GM18951 (cell line): ENCODE results near the gene TAC4.

ENCODE experiments used
- POLR2A ChIP-seq: IDR thresholded peaks from 4 replicates; pipeline ENCODE4 v1.6.1; 2011; ENCODE audit warnings: mild to moderate bottlenecking; ENCODE audit not compliant: insufficient read length, insufficient read depth; ENCODE audit errors: extremely low read depth
- in situ Hi-C: fragments of 300-500 bp; cut with MboI; formaldehyde crosslinking; loops from one replicate; pipeline ENCODE4 v1.12.0; 2022; ENCODE audit warnings: low sequenced_read_pairs, mixed read lengths, inconsistent platforms; ENCODE audit not compliant: unreplicated experiment

Gene TAC4

DNA sequence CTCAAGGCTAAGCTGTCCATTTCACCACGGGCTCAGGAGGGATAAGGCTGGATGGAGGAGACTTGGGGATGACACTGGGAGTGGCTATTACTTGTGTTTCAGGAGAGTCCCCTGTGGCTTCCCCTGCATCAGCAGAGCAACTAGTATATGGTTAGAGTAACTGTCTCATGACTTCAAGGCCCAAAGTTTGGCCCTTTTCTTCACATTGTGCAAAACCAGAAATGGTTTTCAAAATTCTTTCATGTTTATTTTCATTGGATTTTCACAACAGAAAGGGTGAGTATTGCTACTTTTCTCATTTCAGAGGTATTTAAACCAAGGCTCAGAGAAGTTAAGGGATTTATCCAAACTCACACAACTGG lies 18.1 kb upstream of the TAC4 start:
- TF ChIP-seq POLR2A: no peak
- in situ Hi-C loops: loop anchor here (10.0 kb wide), 1 partner anchor 139 kb away; no protein-coding TSS in a partner anchor

DNA sequence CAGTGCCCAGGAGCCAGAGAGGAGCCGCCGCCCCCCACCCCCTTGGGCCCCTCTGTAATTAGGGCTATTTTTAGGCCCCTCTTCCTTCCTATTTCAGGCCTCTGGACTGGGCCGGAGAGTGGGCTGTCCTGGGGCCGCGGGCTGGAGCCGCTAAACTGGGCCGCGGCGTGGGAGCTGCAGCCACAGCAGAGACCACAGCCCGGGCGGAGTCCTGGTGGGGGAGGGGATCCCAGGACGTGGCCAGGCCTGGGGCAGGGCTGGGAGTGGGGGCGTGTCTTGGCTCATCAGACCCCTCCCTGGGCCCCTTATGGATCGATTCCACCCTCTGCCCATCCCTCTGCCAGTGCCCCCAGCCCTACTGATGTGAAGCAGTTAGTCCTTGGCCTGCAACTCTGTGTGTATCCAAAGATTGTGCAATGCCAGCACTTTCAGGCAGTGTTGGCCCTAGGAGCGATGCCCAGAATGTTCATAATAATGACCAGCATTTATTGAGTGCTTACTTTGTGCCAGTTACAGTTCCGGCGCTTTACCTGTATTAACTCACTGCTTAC lies 15.0 kb upstream of the TAC4 start:
- no peak for TF ChIP-seq POLR2A
- in situ Hi-C loops: loop anchor here (10.0 kb wide), 1 partner anchor 142 kb away; no protein-coding TSS in a partner anchor

DNA sequence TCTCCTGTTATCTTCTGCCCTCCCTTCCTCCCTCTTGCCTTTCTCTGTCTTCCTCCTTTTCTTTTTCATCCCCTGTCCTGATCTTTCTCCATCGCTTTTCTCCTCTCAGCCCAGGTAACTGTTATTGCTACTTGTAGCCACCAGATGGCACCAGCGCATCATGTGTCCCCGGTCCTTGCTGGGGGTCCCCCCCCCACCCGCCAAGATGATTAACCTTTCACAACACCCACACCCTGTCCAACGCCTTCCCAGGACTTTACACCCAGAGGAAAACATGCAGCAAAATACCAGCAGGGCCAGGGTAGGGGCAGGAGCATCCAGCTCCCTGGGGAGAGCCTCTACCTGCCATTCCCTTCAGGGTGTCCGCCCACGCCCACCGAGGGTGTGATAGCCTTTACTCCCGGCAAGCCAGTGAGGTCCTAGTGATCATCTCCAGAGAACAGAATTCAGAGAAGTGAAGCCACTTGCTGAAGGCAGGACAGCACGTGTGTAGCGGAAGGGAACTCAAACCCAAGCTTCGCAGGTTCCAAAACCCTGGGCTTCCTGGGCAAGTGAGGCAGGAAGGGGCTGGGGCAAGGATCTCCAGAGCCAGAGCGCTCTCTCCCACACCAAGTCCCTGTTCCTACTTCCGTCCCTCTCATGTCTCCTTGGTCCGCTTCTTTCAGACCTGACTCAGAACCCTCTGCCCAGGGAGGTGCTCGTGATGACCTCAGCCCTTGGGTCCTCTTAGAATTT lies 13.4 kb upstream of the TAC4 start:
- in situ Hi-C loops: loop anchor here (10.0 kb wide), 1 partner anchor 143 kb away; no protein-coding TSS in a partner anchor
- no peak for TF ChIP-seq POLR2A

DNA sequence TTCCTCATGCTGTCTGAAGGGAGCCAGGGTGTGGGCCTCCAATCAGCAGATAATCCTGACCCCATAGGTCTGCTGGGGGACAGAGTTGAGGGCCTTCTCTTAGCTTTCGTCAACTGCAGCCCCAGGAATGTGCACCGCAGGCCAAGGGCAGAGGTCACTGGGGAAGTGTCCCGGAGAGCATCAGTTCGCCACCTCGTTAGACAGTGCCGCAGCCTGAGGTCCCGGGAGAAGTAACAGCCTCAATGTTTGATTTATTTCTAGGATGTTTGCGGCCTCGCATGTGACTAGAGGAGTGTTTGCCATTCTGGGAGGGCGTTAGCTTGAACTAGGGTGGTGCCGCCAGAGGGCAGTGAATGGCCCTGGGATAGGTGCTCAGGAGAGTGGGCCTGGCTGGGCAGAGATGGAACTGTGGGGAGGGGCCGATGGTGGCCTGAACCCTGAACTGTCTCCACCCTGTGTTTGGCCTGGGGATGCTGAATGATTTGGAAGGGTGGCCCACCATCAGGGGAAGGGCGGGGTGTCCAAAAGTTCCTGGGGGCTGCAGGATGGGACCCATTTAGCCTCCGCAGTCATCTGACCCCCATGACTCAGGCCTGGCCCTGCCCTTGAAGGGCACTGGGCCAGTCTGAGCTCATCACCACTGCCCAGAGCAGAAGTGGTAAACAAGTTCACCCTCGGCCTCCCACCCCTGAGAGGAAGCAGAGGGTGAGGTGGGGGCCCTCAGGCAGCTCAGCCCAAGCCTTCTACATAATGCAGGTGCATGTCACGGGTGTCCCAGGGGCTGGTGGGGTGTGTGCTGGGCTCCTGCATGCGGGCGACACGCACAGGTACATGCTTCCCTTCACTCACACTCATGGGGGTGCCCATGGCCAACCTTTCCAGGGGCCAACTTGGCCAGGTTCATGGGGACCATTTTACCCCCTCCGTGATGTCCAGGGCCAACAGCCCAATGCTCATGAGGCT lies 12.4 kb upstream of the TAC4 start:
- no peak for TF ChIP-seq POLR2A
- in situ Hi-C loops: loop anchor here (10.0 kb wide), 1 partner anchor 145 kb away; no protein-coding TSS in a partner anchor

DNA sequence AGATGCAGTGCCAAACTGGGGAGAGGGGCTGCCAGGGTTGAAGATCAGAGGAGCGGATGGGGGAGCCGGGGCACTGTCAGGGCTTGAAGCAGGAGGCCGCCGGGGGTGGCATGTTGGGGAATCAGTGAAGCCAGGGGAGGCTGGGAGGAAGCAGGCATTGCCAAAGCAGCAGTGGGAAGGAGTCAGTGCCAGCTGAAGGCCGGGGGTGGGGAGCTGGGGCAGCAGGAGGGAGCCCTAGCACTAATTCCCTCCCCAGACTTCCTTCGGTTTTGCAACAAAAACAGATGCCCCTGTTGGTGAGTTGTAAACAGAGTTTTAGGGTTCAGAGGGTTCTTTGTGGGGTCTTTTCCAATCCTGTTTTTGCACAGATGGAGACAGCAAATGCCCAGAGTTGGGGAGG lies 10.9 kb upstream of the TAC4 start:
- in situ Hi-C loops: no loop called here
- TF ChIP-seq POLR2A: no peak

DNA sequence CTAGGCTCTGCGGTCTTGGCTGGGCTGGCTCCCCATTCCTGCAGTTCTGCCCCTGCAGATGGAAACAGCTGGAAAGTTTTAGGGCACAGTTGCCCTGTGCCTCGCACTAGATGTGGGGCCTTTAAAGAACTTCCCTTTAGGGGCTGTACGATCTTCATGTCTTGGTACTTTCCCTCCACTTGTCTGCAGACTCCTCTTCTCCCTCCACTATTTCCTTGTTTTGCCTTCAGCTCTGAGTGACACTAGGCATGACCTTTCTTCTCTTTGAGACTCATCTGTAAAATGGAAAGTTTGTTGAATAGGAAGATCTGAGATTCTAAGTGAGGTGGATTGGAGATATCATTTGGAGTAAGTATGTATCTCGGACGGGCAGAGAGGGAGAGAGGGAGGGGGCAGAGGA lies 6.3 kb upstream of the TAC4 start:
- TF ChIP-seq POLR2A: no peak
- in situ Hi-C loops: no loop called here

DNA sequence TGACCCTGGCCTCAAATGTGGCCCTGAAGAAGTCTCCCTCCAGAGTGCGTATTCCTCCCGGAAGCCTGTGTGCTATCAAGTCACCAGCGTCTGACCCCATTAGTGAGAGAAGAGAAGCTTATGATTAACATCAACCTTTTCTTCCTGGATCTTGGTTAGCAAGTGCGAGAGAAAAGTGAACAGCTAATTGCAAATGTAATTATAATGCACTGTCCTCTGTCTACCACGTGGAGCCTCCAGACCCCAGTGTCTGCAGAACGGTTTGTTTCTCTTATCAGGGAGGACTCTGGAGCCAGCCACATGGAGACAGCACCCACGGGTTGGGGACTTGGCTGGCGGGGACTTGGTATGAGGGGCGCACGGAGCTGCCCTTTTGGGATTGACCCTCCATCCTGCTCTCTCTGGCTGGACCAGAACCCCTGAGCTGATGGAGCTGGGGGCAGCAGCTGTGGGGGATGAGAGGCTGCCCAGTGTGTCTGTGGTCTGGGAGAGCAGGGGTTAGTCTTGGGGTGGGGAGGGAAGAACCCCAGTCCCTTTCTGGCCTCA lies 5.7 kb upstream of the TAC4 start:
- TF ChIP-seq POLR2A: no peak
- in situ Hi-C loops: no loop called here

DNA sequence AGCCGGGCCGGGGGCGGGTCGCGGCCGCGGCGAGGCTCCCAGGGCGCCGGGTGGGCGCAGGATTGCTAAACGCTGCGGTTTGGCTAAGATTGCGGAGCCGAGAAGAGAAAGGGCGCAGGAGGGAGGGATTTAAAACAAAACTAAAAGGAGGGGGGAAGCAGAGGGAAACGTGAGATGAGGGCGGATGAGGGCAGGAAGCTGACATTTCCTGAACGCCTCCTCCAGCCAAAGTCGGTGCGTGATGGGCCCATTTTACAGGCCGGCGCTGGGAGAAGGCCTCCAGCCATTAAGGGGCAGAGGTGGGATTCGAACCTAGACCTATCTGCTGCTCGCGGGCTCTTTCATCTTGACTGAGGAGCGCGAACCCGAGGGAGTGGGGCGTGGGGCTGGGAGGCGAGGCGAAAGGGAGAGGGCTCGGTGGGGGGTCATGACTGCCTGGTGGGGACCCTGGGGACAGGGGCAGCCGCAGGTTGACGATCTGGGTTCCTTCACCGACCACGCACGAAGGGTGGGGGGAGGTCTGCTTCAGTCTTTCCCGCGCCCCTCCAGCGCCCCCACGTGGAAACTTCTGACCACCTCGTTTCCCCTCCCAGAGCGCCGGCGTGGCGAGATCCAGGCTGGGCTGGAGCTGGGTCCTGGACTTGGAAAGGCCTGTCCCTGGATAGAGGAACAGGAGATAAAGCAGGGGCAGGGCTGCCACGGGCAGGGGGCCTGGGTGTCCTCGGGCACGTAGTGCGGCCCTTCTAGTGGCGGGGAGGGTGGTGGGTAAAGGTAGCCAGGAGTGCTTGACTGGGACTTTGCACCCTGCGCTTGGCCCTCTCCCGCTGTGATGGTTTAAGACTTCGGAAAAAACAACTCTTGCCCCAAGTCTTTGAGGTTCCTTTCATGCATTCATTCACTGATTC lies 3.8 kb upstream of the TAC4 start:
- in situ Hi-C loops: no loop called here
- no peak for TF ChIP-seq POLR2A

DNA sequence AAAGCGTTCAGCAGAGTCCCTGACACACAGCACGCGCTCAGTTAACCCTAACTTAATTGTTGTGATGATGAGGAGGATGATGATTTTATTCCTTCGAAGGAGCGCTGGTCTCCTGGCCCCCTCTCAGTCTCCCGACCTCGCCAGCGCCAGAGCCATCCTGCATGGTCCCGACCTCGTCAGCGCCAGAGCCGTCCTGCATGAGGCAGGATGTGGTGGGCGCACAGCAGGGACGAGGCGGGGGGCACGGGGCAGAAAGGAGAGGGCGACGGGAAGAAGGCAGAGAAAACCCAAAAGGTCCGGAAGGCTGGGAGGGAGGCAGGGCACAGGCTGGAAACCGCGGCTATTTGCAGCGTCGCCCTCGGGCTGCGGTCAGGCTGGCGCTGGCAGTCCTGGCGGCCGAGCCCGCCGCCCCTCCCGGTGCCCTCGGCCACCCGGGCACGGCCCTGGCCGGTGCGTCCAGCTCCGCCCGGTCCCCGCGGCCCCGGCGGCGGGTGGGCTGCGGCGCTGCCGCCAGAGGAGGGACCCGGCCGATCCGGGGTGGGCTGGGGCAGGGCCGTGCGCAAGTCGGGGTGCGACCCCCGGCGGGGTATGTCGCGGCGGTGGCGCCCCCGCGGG lies 3.0 kb upstream of the TAC4 start:
- in situ Hi-C loops: no loop called here
- no peak for TF ChIP-seq POLR2A

DNA sequence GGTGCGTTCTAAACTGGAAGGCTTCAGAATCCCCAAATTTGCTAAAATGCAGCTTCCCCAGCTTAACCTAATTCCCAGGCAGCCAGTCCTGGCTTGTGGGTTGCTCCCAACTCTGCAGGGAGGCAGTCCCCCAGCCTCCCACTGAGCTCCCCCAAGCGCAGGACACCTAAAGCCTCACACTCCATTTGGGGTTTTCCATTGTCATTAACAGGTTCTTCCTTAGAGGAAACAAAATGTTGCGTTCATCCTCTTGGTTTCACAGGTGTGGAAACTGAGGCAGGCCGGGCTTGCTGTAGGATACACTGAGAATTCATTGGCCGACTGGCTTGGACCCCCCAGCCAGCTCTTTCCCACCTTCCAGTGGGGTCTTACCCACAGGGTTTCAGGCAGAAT lies 2.3 kb upstream of the TAC4 start:
- in situ Hi-C loops: no loop called here
- no peak for TF ChIP-seq POLR2A

DNA sequence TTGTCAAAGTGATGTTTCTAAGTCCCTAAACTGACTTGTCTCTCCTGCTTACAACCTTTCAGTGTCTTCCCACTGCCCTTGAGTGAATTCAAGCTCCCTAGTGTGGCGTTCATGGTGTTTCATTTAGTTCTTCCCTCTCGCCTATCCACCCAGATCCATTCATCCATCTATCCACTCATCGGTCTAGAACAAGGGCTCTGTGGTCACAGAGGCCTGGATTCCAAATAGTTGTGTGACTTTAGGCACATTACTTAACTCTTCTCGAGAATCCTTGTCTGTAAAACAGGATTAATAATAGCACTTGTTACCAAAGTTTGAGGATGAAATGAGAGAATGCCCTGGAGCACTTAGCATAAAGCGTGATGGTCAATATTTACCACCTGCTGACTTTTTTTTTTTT lies 870 bp upstream of the TAC4 start:
- in situ Hi-C loops: loop anchor here (10.0 to 25.0 kb wide), 2 partner anchors 154 to 286 kb away; no protein-coding TSS in a partner anchor
- no peak for TF ChIP-seq POLR2A
